HPDE6-E6E7 (cell line): ENCODE results near the gene SH2D4B.

ENCODE experiments used
- DNase-seq: peaks from one replicate; pipeline ENCODE4 v3.0.0; 2011; ENCODE audit warnings: missing footprints; ENCODE audit errors: extremely low spot score

SH2D4B gene

DNA sequence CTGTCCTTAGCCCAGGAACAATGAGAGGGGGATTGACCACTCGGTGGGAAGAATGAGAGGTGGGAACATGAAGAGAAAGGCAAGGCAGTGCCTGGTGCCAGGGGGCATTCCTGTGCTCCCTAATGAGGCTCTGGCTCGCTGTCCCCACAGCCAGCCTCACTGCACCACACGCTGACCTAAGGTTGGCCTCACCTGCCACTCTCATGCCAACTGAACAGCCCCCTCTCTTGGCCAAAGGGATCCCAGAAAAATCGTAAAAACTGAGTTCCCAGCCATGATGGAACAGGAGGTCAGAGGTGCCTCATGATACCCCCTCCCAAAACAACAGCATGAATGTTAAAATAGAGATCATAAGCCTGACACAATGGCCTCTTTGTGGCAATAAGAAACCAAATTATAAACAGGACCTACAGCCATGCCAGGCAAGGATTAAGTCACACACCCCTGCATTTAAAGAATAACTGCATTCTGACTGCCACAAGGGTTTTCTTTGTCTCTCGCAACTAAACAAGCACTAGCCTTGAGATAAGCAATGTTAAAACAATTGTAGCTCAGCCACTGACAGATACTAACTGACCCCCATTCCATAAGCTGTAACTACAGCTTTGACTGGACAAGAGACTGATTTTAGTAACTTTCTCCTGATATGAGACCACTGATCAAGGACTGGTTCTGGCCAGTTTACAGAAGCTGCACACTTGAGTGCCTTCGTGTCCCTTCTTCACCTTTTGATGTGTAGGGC lies 149.2 kb downstream of the SH2D4B start:
- no peak for DNase-seq

DNA sequence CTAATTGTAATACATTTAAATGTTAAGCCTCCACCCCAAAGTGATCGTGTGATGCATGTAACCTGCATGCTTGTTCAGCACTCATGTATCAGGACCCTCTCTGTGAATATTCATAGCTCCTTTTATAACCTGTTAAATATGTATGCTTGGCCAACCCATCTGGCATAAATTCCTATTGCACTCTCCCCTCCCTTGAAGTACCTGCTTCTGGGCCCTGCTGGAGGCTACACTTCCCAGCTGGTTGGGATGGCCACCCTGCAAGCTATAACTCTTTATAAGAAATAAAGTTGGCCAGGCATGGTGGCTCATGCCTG lies 149.7 kb downstream of the SH2D4B start:
- DNase-seq: no peak

DNA sequence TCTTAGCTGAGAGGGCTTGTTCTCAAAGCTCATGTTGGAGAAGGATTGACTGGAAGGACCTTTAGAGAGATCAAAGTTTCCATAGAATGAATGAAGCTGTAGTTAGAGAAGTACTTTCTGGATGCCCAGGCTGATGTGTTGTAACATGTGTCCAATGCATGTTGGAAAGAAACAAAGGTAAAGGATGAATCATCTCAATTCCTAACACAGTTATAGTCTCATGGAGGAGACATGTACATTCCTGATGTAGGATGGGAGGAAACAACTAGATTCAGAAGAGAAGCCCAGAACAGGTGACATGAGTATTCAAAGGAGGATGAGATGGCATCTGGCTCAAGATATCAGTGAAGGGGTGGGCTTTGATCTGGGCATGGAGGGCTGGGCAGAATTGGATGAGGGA lies 152.7 kb downstream of the SH2D4B start:
- DNase-seq: no peak

DNA sequence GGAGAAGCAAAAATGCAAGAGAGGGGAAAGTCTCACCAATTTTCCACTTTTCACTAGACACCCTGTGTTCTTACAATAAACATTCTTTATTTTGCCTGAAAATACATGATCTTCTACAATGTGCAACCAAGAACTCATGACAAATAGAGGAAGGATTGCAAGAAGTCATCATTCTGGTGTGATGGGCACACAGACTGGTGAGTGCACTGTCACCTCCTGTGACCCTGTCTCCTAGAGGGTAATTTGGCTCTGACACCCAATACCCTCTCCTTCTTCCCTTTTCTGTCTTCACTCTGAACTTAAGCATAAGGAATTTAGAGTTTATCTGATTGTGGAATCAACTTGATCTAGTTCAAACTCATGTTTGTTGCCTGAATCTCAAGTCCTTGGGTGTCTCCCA lies 153.7 kb downstream of the SH2D4B start:
- DNase-seq: no peak

DNA sequence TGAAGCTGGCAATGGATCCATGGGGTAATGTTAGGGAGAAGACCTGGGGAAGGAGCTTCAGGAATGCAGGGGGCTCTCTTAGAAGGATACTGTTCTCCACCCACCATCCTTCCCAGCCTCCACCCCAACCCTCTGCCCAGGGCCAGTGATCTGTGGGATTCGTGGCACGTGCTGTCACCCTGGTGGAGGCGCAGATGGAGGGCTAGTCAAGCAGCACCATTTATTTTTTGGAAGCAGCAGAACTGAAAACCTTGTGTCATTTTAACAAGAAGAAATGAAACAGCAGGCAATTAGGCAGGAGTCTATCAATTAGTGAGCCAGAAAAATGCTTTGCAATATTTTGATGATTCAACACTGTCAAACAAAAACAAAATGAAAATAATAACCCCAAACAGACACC lies 155.9 kb downstream of the SH2D4B start:
- DNase-seq: no peak

DNA sequence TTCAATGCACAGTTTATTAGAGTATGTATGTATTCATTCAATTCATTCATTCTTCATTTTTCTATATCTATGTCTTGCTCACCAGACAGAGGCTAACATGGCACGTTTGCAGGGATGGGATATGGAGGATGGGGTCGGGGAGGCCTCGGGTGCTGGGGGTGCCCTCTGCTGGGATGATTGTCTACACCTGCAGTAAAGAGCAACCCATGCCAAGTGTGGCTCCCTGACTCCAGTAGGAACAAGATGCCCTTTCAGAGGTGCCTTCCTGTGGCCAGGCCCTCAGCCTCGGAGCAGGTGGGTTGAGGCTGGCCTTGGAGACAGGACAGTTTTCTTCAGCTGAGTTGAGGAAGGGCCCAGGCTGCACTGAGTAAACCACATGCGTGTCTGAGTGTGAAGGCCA lies 157.2 kb downstream of the SH2D4B start:
- no peak for DNase-seq
